ENCODE results near the gene ADGRF3. TPM values are rescaled to one million over a fixed set of nuclear protein-coding genes. Genes with fewer than 3 reads are reported as not detected.
A peak's percentile ranks its signal among the peaks of the same experiment; 100 is the strongest.

ADGRF3 gene
- total and polyA plus RNA-seq, 10 of the 15 experiments (the other 5 are each of a cell fraction or from before 2014, with no cell fraction given) = 0.03 to 3.1 (median 0.84) TPM

- Histone ChIP-seq H4K20me1 (ENCODE audit: control insufficient read depth, insufficient read depth) (no peaks in the 10 kb centered on the region), H3K27ac (ENCODE audit: control insufficient read depth, insufficient read depth) (peak within 1 kb of the TSS; percentile 89), H3K4me2 (ENCODE audit: control insufficient read depth, insufficient read depth) (peak within 1 kb of the TSS; percentile 80), H3K4me1 (ENCODE audit: control insufficient read depth, insufficient read depth, low read length) (peaks cover 12% of the 10 kb centered on the region), H3K9me3 (replicated peaks; ENCODE audit: control insufficient read depth, insufficient read depth, low read length) (no peaks in the 10 kb centered on the region), H3K36me3 (ENCODE audit: control insufficient read depth in 2 of 2, insufficient read depth in 2 of 2, low read length in 1 of 2) (no peaks in the 10 kb centered on the region), H3K9ac (ENCODE audit: control insufficient read depth, insufficient read depth, low read length) (peak within 1 kb of the TSS; percentile 89), H3K27me3 (replicated peaks in 1 of 2; ENCODE audit: control insufficient read depth in 2 of 2, insufficient read depth in 2 of 2, low read length in 1 of 2) (no peaks in the 10 kb centered on the region), H3K4me3 (peak within 1 kb of the TSS; percentile 97), H2AFZ (ENCODE audit: control insufficient read depth, low read depth, low read length) (peak within 1 kb of the TSS; percentile 94), H3K79me2 (ENCODE audit: control insufficient read depth, insufficient read depth, low read length) (peaks cover 67% of the 10 kb centered on the region)
- ChIA-PET SMC1A (ENCODE audit: uncharacterized antibody, unreplicated experiment) (interaction anchor here (0.7 to 2.4 kb wide), 9 partner anchors 36 to 176 kb away, joined by 3 to 10 read pairs (median 4); no protein-coding TSS in a partner anchor), POLR2A (interaction anchor here (0.6 to 3.8 kb wide), 12 partner anchors 11 to 467 kb away, joined by 3 to 35 read pairs (median 4); partner anchors contain the start of genes ASXL2, HADHA and HADHB), CTCF (interaction anchor here (0.7 to 0.9 kb wide), 2 partner anchors 8 to 14 kb away, joined by 3 to 5 read pairs; no protein-coding TSS in a partner anchor), RAD21 (ENCODE audit: unreplicated experiment) (interaction anchor here (0.7 to 1.2 kb wide), 5 partner anchors 12 to 467 kb away, joined by 3 to 5 read pairs (median 3); partner anchors contain the start of gene ASXL2)
- in situ Hi-C loops (cut with MboI) (no loop called here), intact Hi-C loops (cut with micrococcal nuclease; ENCODE audit: unreplicated experiment) (loop anchor here (1.0 kb wide), 1 partner anchor 101 kb away; the partner anchor contains the start of genes HADHA and HADHB)
- under 1% methylated on average over 80 of the region's 80 CpGs for WGBS (ENCODE audit: insufficient coverage, insufficient replicate concordance, low lambda C conversion rate, missing lambda C conversion rate)
- FAIRE-seq (peak; percentile 94), DNase-seq (ENCODE audit: low read depth, low spot score) (peak; percentile 99), ATAC-seq (peak; percentile 95)
- BruUV-seq (replicated peaks) = no TSS peak
- no peak; the same call in 1 of the 2 replicates for TF ChIP-seq ZBED1 (IDR thresholded peaks at IDR 0.05; ENCODE audit: borderline replicate concordance)
- no peak for TF ChIP-seq PRDM15 (CRISPR knock-in tag; IDR thresholded peaks at IDR 0.05)
- no peak for TF ChIP-seq ZBTB33 (IDR thresholded peaks at IDR 0.05)
- no peak for TF ChIP-seq JUND (IDR thresholded peaks at IDR 0.05; ENCODE audit: low read depth, low read length)
- no peak for TF ChIP-seq CBX3 (IDR thresholded peaks at IDR 0.05; ENCODE audit: borderline replicate concordance, low read depth)
- TF ChIP-seq WRNIP1 (IDR thresholded peaks at IDR 0.05; ENCODE audit: borderline replicate concordance, low read depth, low read length) = no peak
- peak; percentile 83 for TF ChIP-seq SMAD1 (IDR thresholded peaks at IDR 0.05; ENCODE audit: low read depth, partially characterized antibody)
- TF ChIP-seq IKZF2 (IDR thresholded peaks at IDR 0.05) = peak; percentile 82 to 84
- TF ChIP-seq SMARCA5 (IDR thresholded peaks at IDR 0.05) = no peak; the same call in 1 of the 2 replicates
- TF ChIP-seq MYB (IDR thresholded peaks at IDR 0.05; ENCODE audit: borderline replicate concordance, low read depth, low read length) = no peak
- TF ChIP-seq NR2C2 (IDR thresholded peaks at IDR 0.05; ENCODE audit: borderline replicate concordance, control insufficient read depth, insufficient read length, low read depth) = peak; percentile 93
- TF ChIP-seq CREB1 (IDR thresholded peaks at IDR 0.05; ENCODE audit: low read depth) = peak; percentile 95
- no peak for TF ChIP-seq ATF3 (IDR thresholded peaks at IDR 0.05; ENCODE audit: borderline replicate concordance, extremely low read depth, low read depth, low read length)
- TF ChIP-seq IRF4 (IDR thresholded peaks at IDR 0.05; ENCODE audit: low read depth, low read length) = peak; percentile 78
- TF ChIP-seq KAT2A (conservative IDR thresholded peaks at IDR 0.05; ENCODE audit: control insufficient read depth, low read depth, low read length) = no peak
- TF ChIP-seq HDAC2 (IDR thresholded peaks at IDR 0.05) = no peak
- peak; percentile 66 for TF ChIP-seq FOS (IDR thresholded peaks at IDR 0.05; ENCODE audit: borderline replicate concordance, extremely low read depth, insufficient read length)
These were observed 790 bp downstream of the ADGRF3 start, which contains the start of gene SELENOI for GRCh38 chr2:26345545-26346453. Gene SELENOI (plus strand): TSS chr2:26346143. CDS start chr2:26346233, 90 bp downstream.

Measured in GM12878 (cell line).